ENCODE data around the gene NDRG4.

Gene NDRG4

DNA sequence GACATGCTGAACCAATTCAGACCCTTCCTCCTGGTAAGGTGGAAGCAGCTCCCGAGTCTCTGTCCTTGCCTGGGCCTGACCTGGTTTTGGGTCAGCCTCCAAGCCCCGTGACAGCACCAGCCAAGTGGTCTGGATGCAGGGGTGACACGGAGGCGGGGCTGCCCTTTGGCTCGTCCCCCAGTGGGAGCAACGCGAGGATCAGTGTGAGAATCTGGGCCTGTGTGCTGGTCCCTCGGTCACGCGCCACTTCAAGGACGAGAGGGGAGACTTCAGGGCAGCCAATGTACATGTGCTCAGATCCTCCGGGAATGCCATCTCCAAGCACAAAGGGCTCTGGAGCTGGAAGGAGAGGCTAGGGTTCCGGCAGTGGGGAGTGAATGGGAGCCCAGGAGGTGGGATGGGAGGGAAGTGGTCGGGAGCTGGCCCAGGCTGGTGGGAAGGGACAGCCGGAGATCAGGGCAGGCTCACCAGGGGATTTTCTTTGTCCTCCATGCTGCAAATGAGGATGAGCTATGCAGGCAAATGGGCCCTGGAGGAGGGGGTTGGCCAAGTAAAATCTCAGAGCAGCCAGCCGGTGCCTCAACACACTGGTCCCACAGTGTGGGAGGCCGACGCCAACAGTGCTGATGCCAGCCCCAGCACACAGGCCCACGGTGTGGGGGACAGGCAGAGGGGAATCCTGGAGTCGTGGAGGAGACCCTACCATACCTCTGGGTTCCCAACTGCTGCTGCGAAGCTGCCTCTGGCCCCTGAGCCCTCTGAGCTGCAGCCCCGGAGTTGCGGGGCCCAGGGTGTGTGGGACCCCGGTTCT, 4.2 kb upstream of the NDRG4 start:
- no peak for DNase-seq (ENCODE audit: low read depth in 2 of 2)

- DNase-seq (ENCODE audit: low read depth in 2 of 2) = no peak
Observed at GRCh38 chr16:58497468-58497867, 2.5 kb upstream of the NDRG4 start.

DNA sequence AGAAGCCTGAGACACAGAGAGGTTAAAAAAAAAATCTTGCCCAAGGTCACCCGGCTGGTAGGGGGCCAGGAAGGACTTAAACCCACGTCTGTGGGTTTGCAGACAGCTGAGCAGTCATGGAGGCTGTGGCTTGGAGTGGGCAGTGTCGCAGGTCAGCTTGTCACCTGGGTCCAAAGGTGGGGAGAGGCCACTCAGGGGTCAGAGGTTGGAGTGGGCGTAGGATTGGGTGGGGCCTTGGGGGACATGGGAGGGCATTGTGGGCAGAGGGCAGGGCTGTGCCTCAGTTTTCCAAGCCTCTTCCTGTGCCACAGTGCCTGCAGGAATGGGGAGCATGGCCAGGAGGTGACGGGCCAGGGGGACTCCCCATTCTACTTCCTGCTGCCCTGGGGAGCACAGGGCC, 2.0 kb upstream of the NDRG4 start:
- no peak for DNase-seq (ENCODE audit: low read depth in 2 of 2)

DNA sequence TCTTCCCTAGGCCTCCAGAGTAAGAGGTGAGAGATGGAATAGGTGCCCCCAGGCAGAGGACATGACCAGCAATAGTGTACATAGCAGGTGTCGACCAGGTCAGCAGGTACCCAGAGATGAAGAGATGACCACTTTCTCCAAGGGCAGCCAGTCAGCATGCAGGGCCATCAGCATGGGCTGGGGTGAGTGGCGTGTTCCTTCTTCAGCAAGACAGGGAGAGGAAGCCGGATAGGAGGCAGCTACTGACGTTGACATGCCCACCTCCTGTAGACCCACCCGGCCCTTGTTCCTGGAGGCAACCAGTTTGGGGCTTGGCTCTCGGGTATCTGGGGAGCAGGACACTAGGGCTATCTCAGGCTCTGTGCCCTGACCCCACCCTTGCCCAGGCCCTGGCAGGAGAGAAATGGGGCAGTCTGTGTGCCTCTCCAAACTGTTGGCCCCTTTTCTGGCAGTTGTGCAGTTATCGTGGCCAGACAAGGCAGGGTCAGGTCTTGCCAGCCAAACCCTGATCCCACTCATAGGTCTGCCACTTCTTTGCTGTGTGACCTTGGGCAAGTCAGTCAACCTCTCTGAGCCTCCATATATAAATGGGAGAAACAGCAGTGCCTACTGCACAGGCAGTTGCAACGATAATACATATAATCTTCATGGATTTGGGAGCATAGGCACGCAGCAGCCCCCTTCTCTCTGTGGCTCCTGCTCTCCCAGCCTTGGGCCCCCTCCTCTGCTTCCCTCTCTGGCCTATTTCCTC, 1.4 kb upstream of the NDRG4 start:
- DNase-seq (ENCODE audit: low read depth in 2 of 2) = no peak

- no peak for DNase-seq (ENCODE audit: low read depth in 2 of 2)
Observed at GRCh38 chr16:58499092-58499511, 841 bp upstream of the NDRG4 start.

- no peak for DNase-seq (ENCODE audit: low read depth in 2 of 2)
Observed at GRCh38 chr16:58500430-58501241, 693 bp downstream of the NDRG4 start.

- no peak for DNase-seq (ENCODE audit: low read depth in 2 of 2)
Observed at GRCh38 chr16:58501242-58502131, 1.5 kb downstream of the NDRG4 start.

- DNase-seq (ENCODE audit: low read depth in 2 of 2) = no peak
Observed at GRCh38 chr16:58502217-58502921, 2.4 kb downstream of the NDRG4 start.

- no peak for DNase-seq (ENCODE audit: low read depth in 2 of 2)
Observed at GRCh38 chr16:58503166-58503862, 3.4 kb downstream of the NDRG4 start.

DNA sequence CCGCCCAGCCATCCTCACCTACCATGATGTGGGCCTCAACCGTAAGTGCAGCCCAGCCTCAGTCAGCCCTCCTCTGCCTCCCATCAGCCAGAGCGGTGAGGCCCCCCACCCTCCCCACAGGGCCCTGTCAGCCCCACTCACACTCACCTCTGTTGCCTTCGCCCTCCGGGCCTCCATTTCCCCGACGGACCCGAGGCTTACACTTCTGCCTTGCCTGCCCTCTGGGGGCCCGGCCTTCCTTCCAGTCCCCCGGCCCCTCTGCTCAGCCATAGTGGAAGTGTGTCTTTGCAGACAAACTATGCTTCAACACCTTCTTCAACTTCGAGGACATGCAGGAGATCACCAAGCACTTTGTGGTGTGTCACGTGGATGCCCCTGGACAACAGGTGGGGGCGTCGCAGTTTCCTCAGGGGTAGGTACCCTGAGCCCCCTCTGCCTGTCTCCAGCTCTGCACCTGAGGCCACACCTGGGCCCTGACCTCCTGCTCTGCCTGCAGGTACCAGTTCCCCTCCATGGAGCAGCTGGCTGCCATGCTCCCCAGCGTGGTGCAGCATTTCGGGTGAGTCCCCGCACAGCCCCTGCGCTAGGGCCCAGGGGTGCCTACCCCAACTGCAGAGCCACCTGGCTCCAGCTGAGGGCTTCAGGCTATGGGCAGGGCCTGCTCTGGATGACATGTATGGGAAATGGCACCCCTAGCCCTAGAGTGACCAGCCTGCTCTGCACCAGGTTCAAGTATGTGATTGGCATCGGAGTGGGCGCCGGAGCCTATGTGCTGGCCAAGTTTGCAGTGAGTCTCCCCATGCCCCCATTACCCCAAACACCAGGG, 4.1 kb downstream of the NDRG4 start:
- no peak for DNase-seq (ENCODE audit: low read depth in 2 of 2)

GRCh38 chr16:58506241-58507194, 6.6 kb downstream of the NDRG4 start:
- no peak for DNase-seq (ENCODE audit: low read depth in 2 of 2)

- DNase-seq (ENCODE audit: low read depth in 2 of 2) = no peak
Observed at GRCh38 chr16:58507195-58507962, 7.4 kb downstream of the NDRG4 start.

- DNase-seq (ENCODE audit: low read depth in 2 of 2) = no peak
Observed at GRCh38 chr16:58507963-58508670, 8.2 kb downstream of the NDRG4 start.

DNA sequence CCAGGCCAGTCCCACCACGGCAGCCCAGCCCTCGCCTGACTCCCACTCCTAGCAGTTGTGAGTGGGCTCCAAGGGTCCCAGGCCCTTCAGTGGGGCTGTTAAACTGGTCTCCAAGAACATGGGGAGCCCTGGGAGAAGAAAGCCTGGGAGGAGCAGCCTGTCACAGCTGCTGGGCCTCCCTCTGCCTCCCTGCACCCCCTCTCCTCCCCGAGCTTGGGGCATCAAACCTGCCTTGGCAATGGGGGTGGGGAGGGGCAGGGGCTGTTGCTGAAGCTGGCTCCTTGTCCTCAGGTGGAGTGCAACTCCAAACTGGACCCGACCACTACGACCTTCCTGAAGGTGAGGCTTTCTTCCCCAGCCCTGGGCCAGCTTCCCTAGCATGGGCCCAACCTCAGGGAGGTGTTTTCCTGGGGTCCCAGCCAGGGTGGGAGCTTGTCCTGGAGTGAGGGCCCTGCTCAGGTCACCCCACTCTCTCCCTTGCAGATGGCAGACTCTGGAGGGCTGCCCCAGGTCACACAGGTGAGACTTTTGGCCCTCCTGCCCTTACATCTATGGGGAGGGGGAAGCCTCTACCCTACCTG, 8.8 kb downstream of the NDRG4 start:
- DNase-seq (ENCODE audit: low read depth in 2 of 2) = no peak

DNA sequence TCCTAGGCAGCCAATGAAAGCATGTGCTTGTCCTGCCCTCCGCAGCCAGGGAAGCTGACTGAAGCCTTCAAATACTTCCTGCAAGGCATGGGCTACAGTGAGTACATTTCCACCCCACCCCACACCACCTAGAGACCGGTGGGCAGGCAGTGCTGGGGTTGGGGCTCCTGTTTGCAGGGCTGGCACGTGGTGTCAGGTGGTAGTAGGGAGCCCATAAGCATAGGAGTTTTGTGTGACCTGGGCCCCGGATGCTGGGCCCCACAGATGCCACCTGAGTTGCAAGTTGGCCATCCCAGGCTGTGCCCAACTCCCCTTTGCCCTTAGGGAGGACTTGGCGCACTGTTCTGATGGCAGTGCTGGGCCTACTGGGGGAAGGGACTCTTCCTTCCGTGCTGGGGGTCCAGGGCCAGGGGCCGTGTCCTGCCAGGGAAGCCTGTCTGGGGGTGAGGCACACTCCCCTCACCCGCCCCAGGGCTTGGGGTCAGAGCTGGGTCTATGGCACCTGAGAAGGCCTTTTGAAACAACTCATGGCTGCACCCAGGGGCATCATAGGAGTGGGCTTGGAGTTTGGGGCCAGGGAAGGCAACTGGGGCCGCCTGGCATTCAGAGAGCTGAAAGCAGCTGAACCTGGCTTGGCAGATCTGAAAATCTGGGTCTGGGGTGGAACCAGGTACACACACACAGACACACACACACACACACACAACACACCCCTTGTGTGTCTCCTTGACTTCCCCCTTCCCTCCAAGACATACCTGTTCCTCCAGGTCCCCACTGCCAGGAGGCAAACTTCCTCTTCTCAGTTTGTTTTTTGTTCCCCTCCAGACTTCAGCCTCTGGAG, 9.5 kb downstream of the NDRG4 start:
- DNase-seq (ENCODE audit: low read depth in 2 of 2) = no peak

Measured in stimulated activated CD8-positive, alpha-beta memory T cell treated with anti-CD3 and anti-CD28 coated beads, Interleukin-7, amount 100 ng/mL, for 1 hour (primary cell).